Fibroblast of lung (primary cell): Measurements from ENCODE around the gene AFMID. TPM values are rescaled to one million over a fixed set of nuclear protein-coding genes. Genes with fewer than 3 reads are reported as not detected.

Experiments used
- DNase-seq, 2 donors: peaks; one replicate each; pipeline versions ENCODE4 v3.0.0 to v3.0.0-alpha.2; 2010; ENCODE audit warnings: low read depth in 2 of 2
- H2AFZ ChIP-seq: 2 replicates; pipeline ENCODE4 v1.5.1; 2012; ENCODE audit warnings: low read length, control low read depth, inconsistent platforms
- H3K27ac ChIP-seq: 2 replicates; pipeline ENCODE4 v1.5.1; 2011; ENCODE audit warnings: low read length, control low read depth; ENCODE audit not compliant: insufficient read depth
- H3K27me3 ChIP-seq: 2 replicates; pipeline ENCODE4 v1.5.1; 2011; ENCODE audit warnings: mild to moderate bottlenecking, low read length; ENCODE audit not compliant: control insufficient read depth, insufficient read depth
- H3K36me3 ChIP-seq: 2 replicates; pipeline ENCODE4 v1.5.1; 2011; ENCODE audit warnings: low read length; ENCODE audit not compliant: control insufficient read depth, insufficient read depth
- H3K4me1 ChIP-seq: 2 replicates; pipeline ENCODE4 v1.5.1; 2011; ENCODE audit warnings: low read length; ENCODE audit not compliant: control insufficient read depth, insufficient read depth; ENCODE audit errors: extremely low read depth
- H3K4me2 ChIP-seq: 2 replicates; pipeline ENCODE4 v1.5.1; 2011; ENCODE audit warnings: low read length, control low read depth; ENCODE audit not compliant: insufficient read depth; ENCODE audit errors: extremely low read depth
- H3K4me3 ChIP-seq, 4 experiments: fragments of 200-600 bp in 1 of 4; sonication (generic) in 1 of 4; replicated peaks in 1 of 4; 2 replicates each; pipeline ENCODE4 v1.5.1; 2011 to 2016; ENCODE audit warnings: low read length in 4 of 4, low read depth in 3 of 4, mild to moderate bottlenecking in 3 of 4, control low read depth in 2 of 4, inconsistent platforms in 1 of 4, mixed read lengths in 1 of 4; ENCODE audit not compliant: insufficient read depth in 1 of 4; ENCODE audit errors: control extremely low read depth in 1 of 4
- H3K79me2 ChIP-seq: 2 replicates; pipeline ENCODE4 v1.5.1; 2012; ENCODE audit warnings: mild to moderate bottlenecking, low read length, inconsistent platforms; ENCODE audit not compliant: control insufficient read depth, insufficient read depth
- H3K9ac ChIP-seq: 2 replicates; pipeline ENCODE4 v1.5.1; 2011; ENCODE audit warnings: mild to moderate bottlenecking, low read length, control low read depth; ENCODE audit not compliant: insufficient read depth
- H3K9me3 ChIP-seq: 2 replicates; pipeline ENCODE4 v1.5.1; 2012; ENCODE audit warnings: low read depth, low read length; ENCODE audit not compliant: control insufficient read depth, insufficient read depth
- H4K20me1 ChIP-seq: 2 replicates; pipeline ENCODE4 v1.5.1; 2011; ENCODE audit warnings: low read length; ENCODE audit not compliant: control insufficient read depth, insufficient read depth; ENCODE audit errors: extremely low read depth
- EZH2 ChIP-seq: IDR thresholded peaks from 2 replicates; pipeline ENCODE4 v1.5.1; 2012; ENCODE audit warnings: low read length, control low read depth, mild to moderate bottlenecking; ENCODE audit errors: missing control alignments
- polyA plus RNA-seq, 2 donors: library from polyadenylated mRNA; depleted of rRNA in 1 of 2; stranded (reverse) in 1 of 2; unstranded in 1 of 2; fragments of >200 nt; gene quantifications; 2 replicates each; pipeline ENCODE4 v1.2.1, GENCODE V29; 2011 to 2012; ENCODE audit warnings: missing spikeins in 1 of 2
- total RNA-seq: library from RNA; depleted of rRNA; stranded (reverse); fragments of >200 nt; gene quantifications from 2 replicates; pipeline ENCODE4 v1.2.1, GENCODE V29; 2014
- TF ChIP-seq, protein P1 (sequence below), 2 donors: IDR thresholded peaks in 1 of 2; conservative IDR thresholded peaks in 1 of 2; 1 replicate in 1 of 2; 2 replicates in 1 of 2; pipeline ENCODE4 v1.5.1; 2011 to 2012; ENCODE audit warnings: low read length in 2 of 2, control low read depth in 1 of 2, inconsistent platforms in 1 of 2, low read depth in 1 of 2, mild to moderate bottlenecking in 1 of 2

The AFMID gene
- total and polyA plus RNA-seq, 2 donors (not counting 1 experiment from before 2014, with no cell fraction given) = 28.1 to 29.2 TPM

DNA sequence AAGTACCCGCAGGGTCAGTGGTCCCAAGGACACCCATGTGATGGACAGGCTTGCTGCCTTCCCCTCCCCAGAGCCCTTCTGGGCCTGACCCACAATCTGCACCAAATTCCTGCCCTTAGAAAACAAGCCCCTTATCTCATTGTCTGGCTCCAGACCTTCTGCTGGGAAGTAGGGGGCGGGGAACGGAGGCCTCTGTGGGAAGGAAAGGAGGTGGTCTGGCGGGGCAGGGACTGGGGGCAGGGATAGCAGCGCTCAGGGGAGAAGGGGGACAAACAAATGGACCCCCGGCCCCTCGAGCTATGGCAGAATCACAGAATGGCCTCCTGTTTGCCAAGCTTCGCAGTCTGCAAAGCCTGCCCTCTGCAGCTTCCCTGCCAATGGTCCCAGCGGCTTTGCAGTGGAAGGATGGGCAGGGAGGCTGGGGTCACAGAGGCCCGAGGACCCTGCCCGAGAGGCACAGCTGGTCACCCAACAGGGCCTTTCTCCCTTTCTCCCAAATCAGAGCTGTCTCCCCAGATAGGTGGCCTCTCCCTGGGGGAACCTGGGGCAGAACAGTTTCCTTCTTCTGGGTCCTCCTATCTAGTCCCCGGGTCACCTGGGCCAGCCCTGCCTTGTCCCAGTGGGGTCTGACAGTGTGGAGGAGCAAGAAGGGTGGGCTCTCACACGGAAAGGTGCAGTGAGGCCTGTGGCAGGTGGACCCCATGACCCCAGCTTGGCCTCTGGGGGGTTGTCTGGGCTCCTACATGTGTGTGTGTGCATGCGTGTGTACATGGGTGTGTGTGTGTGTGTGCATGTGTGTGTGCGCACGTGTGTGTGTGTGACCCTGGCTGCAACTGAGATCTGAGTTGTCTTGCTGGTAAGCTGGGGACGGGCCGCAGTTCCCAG lies 69.8 kb downstream of the AFMID start:
- no peak overlapping the region for H2AFZ ChIP-seq
- no peaks in the 10 kb centered on the region for H3K4me1 ChIP-seq
- H3K9me3 ChIP-seq = no peaks in the 10 kb centered on the region
- no peak overlapping the region for H3K4me3 ChIP-seq
- DNase-seq = no peak
- H3K27me3 ChIP-seq = peaks cover 2% of the 10 kb centered on the region
- H3K27ac ChIP-seq = no peak overlapping the region
- H3K36me3 ChIP-seq = no peaks in the 10 kb centered on the region
- TF ChIP-seq, protein P1, sequence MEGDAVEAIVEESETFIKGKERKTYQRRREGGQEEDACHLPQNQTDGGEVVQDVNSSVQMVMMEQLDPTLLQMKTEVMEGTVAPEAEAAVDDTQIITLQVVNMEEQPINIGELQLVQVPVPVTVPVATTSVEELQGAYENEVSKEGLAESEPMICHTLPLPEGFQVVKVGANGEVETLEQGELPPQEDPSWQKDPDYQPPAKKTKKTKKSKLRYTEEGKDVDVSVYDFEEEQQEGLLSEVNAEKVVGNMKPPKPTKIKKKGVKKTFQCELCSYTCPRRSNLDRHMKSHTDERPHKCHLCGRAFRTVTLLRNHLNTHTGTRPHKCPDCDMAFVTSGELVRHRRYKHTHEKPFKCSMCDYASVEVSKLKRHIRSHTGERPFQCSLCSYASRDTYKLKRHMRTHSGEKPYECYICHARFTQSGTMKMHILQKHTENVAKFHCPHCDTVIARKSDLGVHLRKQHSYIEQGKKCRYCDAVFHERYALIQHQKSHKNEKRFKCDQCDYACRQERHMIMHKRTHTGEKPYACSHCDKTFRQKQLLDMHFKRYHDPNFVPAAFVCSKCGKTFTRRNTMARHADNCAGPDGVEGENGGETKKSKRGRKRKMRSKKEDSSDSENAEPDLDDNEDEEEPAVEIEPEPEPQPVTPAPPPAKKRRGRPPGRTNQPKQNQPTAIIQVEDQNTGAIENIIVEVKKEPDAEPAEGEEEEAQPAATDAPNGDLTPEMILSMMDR (conservative IDR thresholded peaks at IDR 0.05 in 1 of 2, IDR thresholded peaks at IDR 0.05 in 1 of 2; ENCODE audit: low read depth in 1 of 2, low read length in 2 of 2) = no peak
- TF ChIP-seq EZH2 = no peak
- no peak overlapping the region for H3K9ac ChIP-seq
- H4K20me1 ChIP-seq = no peaks in the 10 kb centered on the region
- H3K79me2 ChIP-seq = no peaks in the 10 kb centered on the region
- H3K4me2 ChIP-seq = no peak overlapping the region

Other genes with a start within 250 kb of the AFMID start
- 3.1 and 4.6 TPM in 2 replicates for gene TNRC6C, start 228.7 kb upstream of the AFMID start, total RNA-seq
- 2.1 and 3.9 TPM in 2 replicates for gene TNRC6C, start 228.7 kb upstream of the AFMID start, polyA plus RNA-seq
- gene TMC6, start 58.6 kb upstream of the AFMID start, total RNA-seq = 0.17 and 0.26 TPM in 2 replicates
- 1.3 TPM in 1 of 2 replicates, not detected in the other for gene TMC6, start 58.6 kb upstream of the AFMID start, polyA plus RNA-seq
- gene TMC8, start 56.6 kb upstream of the AFMID start, total RNA-seq = not detected in 2 replicates
- gene TMC8, start 56.6 kb upstream of the AFMID start, polyA plus RNA-seq = 0.02 TPM in 1 of 2 replicates, not detected in the other
- gene C17orf99, start 41.0 kb upstream of the AFMID start, total RNA-seq = not detected in 2 replicates
- gene C17orf99, start 41.0 kb upstream of the AFMID start, polyA plus RNA-seq = not detected in 2 replicates
- 9.5 and 15.5 TPM in 2 replicates for gene SYNGR2, start 18.8 kb upstream of the AFMID start, total RNA-seq
- 23.8 and 25.0 TPM in 2 replicates for gene SYNGR2, start 18.8 kb upstream of the AFMID start, polyA plus RNA-seq
- gene TK1, start 310 bp upstream of the AFMID start, total RNA-seq = 7.7 and 69.2 TPM in 2 replicates
- 40.6 and 138 TPM in 2 replicates for gene TK1, start 310 bp upstream of the AFMID start, polyA plus RNA-seq
- 3.6 and 28.6 TPM in 2 replicates for gene BIRC5, start 26.9 kb downstream of the AFMID start, total RNA-seq
- gene BIRC5, start 26.9 kb downstream of the AFMID start, polyA plus RNA-seq = 11.1 and 55.0 TPM in 2 replicates
- gene TMEM235, start 44.3 kb downstream of the AFMID start, total RNA-seq = not detected in 2 replicates
- gene TMEM235, start 44.3 kb downstream of the AFMID start, polyA plus RNA-seq = not detected in 2 replicates
- gene SOCS3, start 172.7 kb downstream of the AFMID start, total RNA-seq = 163 and 185 TPM in 2 replicates
- 52.6 and 87.8 TPM in 2 replicates for gene SOCS3, start 172.7 kb downstream of the AFMID start, polyA plus RNA-seq
- gene PGS1, start 191.3 kb downstream of the AFMID start, total RNA-seq = 29.8 and 34.5 TPM in 2 replicates
- gene PGS1, start 191.3 kb downstream of the AFMID start, polyA plus RNA-seq = 21.7 and 22.4 TPM in 2 replicates